Esophagus muscularis mucosa (tissue), 4 donors: ENCODE data around the gene HINFP.

ENCODE experiments used
- CTCF ChIP-seq, 3 experiments: fragments of 200-600 bp in 2 of 3; fragments of 450-650 bp in 1 of 3; sonication (generic) in 2 of 3; IDR thresholded peaks; one replicate each; pipeline ENCODE4 v1.5.1; 2017 to 2019; ENCODE audit warnings: antibody characterized with exemption in 3 of 3, mild to moderate bottlenecking in 2 of 3, moderate library complexity in 1 of 3
- EP300 ChIP-seq: sonication (generic); formaldehyde crosslinking; IDR thresholded peaks from one replicate; pipeline ENCODE4 v1.6.1; 2017; ENCODE audit warnings: antibody characterized with exemption
- POLR2A ChIP-seq: fragments of 450-650 bp; IDR thresholded peaks from one replicate; pipeline ENCODE4 v1.6.1; 2017; ENCODE audit warnings: antibody characterized with exemption, moderate library complexity, mild to moderate bottlenecking, low read depth
- POLR2AphosphoS5 ChIP-seq, 2 donors: sonication (generic); formaldehyde crosslinking; IDR thresholded peaks; one replicate each; pipeline ENCODE4 v1.6.1; 2017; ENCODE audit warnings: antibody characterized with exemption in 2 of 2

- TF ChIP-seq CTCF (IDR thresholded peaks at IDR 0.05) (no peak), EP300 (no peak), POLR2A (no peak), POLR2AphosphoS5 (IDR thresholded peaks at IDR 0.05) (no peak)
These were observed 27.2 kb upstream of the HINFP start for GRCh38 chr11:119093942-119094815.
